B cell (primary cell): ENCODE measurements around the gene XRRA1. TPM values are rescaled to one million over a fixed set of nuclear protein-coding genes. Genes with fewer than 3 reads are reported as not detected.

Source experiments
- ATAC-seq: fragments of 200-7000 bp; cut with Tn5 transposase; one replicate; pipeline ENCODE4 v1.10.0; 2021; ENCODE audit warnings: low read depth, mild to moderate bottlenecking, moderate number of reproducible peaks, moderate library complexity
- CTCF ChIA-PET: fragments of 350-600 bp; sonication (Branson Sonifier 250); formaldehyde crosslinking; loops from one replicate; lab custom pipeline; 2021; ENCODE audit warnings: antibody characterized with exemption, inconsistent platforms; lab: Charles Lee
- POLR2A ChIA-PET: fragments of 350-600 bp; sonication (Branson Sonifier 250); formaldehyde crosslinking; loops from one replicate; lab custom pipeline; 2021; ENCODE audit warnings: antibody characterized with exemption; lab: Charles Lee
- DNase-seq: peaks from one replicate; pipeline ENCODE4 v3.0.0; 2013
- H2AFZ ChIP-seq: 2 replicates; pipeline ENCODE4 v1.6.1; 2012; ENCODE audit warnings: mild to moderate bottlenecking, low read depth, low read length; ENCODE audit not compliant: insufficient read depth, poor library complexity, severe bottlenecking
- H3K27ac ChIP-seq, 2 donors: 1 replicate in 1 of 2; 2 replicates in 1 of 2; pipeline ENCODE4 v1.5.1; 2012 to 2013; ENCODE audit warnings: low read length in 2 of 2, mild to moderate bottlenecking in 2 of 2, moderate library complexity in 1 of 2
- H3K27me3 ChIP-seq, 4 experiments: fragments of 200-600 bp in 1 of 4; sonication (generic) in 1 of 4; replicated peaks in 1 of 4; 1 replicate in 2 of 4; 2 replicates in 2 of 4; pipeline versions ENCODE4 v1.6.1 to v1.7.0; 2013 to 2016; ENCODE audit warnings: low read length in 3 of 4, mild to moderate bottlenecking in 2 of 4, mixed read lengths in 1 of 4, moderate library complexity in 1 of 4; ENCODE audit not compliant: insufficient read depth in 4 of 4, control insufficient read depth in 3 of 4; ENCODE audit errors: control extremely low read depth in 1 of 4
- H3K36me3 ChIP-seq, 2 experiments: replicated peaks in 1 of 2; 1 replicate in 1 of 2; 2 replicates in 1 of 2; pipeline versions ENCODE4 v1.6.1 to v1.7.1; 2013; ENCODE audit warnings: low read length in 1 of 2; ENCODE audit not compliant: insufficient read depth in 2 of 2, control insufficient read depth in 1 of 2; ENCODE audit errors: control extremely low read depth in 1 of 2, extremely low read depth in 1 of 2
- H3K4me1 ChIP-seq, 2 donors: fragments of 200-600 bp in 1 of 2; sonication (generic) in 1 of 2; 1 replicate in 1 of 2; 2 replicates in 1 of 2; pipeline versions ENCODE4 v1.5.1 to v1.6.1; 2013 to 2017; ENCODE audit warnings: low read length in 2 of 2; ENCODE audit not compliant: control insufficient read depth in 2 of 2, insufficient read depth in 2 of 2
- H3K4me2 ChIP-seq: replicated peaks from 2 replicates; pipeline ENCODE3; 2012; ENCODE audit warnings: mild to moderate bottlenecking, low read depth, low read length; ENCODE audit not compliant: poor library complexity, severe bottlenecking
- H3K4me3 ChIP-seq, 5 experiments: fragments of 200-600 bp in 1 of 5; sonication (generic) in 1 of 5; 1 replicate in 3 of 5; 2 replicates in 2 of 5; pipeline versions ENCODE4 v1.5.1 to v1.7.0; 2011 to 2016; ENCODE audit warnings: low read length in 4 of 5, mild to moderate bottlenecking in 4 of 5, low read depth in 2 of 5, control low read depth in 1 of 5, moderate library complexity in 1 of 5; ENCODE audit not compliant: insufficient read depth in 1 of 5; ENCODE audit errors: control extremely low read depth in 1 of 5, extremely low read depth in 1 of 5
- H3K79me2 ChIP-seq: fragments of 200-600 bp; sonication (generic); one replicate; pipeline ENCODE4 v1.6.0; 2016; ENCODE audit warnings: low read length; ENCODE audit not compliant: control insufficient read depth, insufficient read depth
- H3K9ac ChIP-seq: fragments of 200-600 bp; sonication (generic); 2 replicates; pipeline ENCODE4 v1.6.1; 2017; ENCODE audit warnings: mild to moderate bottlenecking, low read length, moderate library complexity
- H3K9me3 ChIP-seq, 3 donors: one replicate each; pipeline versions ENCODE4 v1.6.1 to v1.7.1; 2013; ENCODE audit warnings: low read length in 2 of 3; ENCODE audit not compliant: control insufficient read depth in 2 of 3, insufficient read depth in 1 of 3; ENCODE audit errors: control extremely low read depth in 1 of 3
- H4K20me1 ChIP-seq: 2 replicates; pipeline ENCODE4 v1.6.0; 2012; ENCODE audit warnings: mild to moderate bottlenecking, low read length; ENCODE audit not compliant: insufficient read depth, control insufficient read depth, poor library complexity, severe bottlenecking
- H3K27ac Mint-ChIP-seq: one replicate; pipeline ENCODE4 v1.8.0; 2021; ENCODE audit warnings: mixed read lengths
- H3K27me3 Mint-ChIP-seq: one replicate; pipeline ENCODE4 v1.8.0; 2021; ENCODE audit warnings: mixed read lengths
- H3K4me1 Mint-ChIP-seq: one replicate; pipeline ENCODE4 v1.8.0; 2021; ENCODE audit warnings: mixed read lengths
- H3K4me3 Mint-ChIP-seq: one replicate; pipeline ENCODE4 v1.8.0; 2021; ENCODE audit warnings: mixed read lengths
- H3K9me3 Mint-ChIP-seq: one replicate; pipeline ENCODE4 v1.8.0; 2022; ENCODE audit warnings: mixed read lengths; ENCODE audit not compliant: insufficient read depth
- EZH2 ChIP-seq: IDR thresholded peaks from 2 replicates; pipeline ENCODE4 v1.6.1; 2012; ENCODE audit warnings: borderline replicate concordance, low read depth, mild to moderate bottlenecking, moderate library complexity, low read length; ENCODE audit not compliant: insufficient read depth, poor library complexity, severe bottlenecking
- WGBS: methylation state at CpG from one replicate; pipeline ENCODE4 v1.1.5; 2013; ENCODE audit warnings: missing lambda C conversion rate; ENCODE audit not compliant: insufficient coverage; 5-methylcytosine and 5-hydroxymethylcytosine counted together
- intact Hi-C: fragments of 100-400 bp; cut with micrococcal nuclease; formaldehyde crosslinking; loops from one replicate; pipeline ENCODE4 v1.10.0; 2022
- polyA plus RNA-seq: library from polyadenylated mRNA; depleted of rRNA; stranded (reverse); fragments of >200 nt; gene quantifications from 2 replicates; pipeline ENCODE4 v1.2.3, GENCODE V29; 2012
- total RNA-seq, 2 donors: library from RNA; stranded (reverse); fragments of 120-200 nt in 1 of 2; gene quantifications; 1 replicate in 1 of 2; 2 replicates in 1 of 2; pipeline versions ENCODE4 v1.2.3 to v1.2.4, GENCODE V29; 2013 to 2022
- TF ChIP-seq, protein P1 (sequence below): fragments of 200-600 bp; IDR thresholded peaks from one replicate; pipeline ENCODE4 v1.8.0; 2022; ENCODE audit warnings: antibody characterized with exemption, mild to moderate bottlenecking

The XRRA1 gene
- total and polyA plus RNA-seq, 2 donors (not counting 1 experiment from before 2014, with no cell fraction given) = 6.9 to 80.8 TPM

DNA sequence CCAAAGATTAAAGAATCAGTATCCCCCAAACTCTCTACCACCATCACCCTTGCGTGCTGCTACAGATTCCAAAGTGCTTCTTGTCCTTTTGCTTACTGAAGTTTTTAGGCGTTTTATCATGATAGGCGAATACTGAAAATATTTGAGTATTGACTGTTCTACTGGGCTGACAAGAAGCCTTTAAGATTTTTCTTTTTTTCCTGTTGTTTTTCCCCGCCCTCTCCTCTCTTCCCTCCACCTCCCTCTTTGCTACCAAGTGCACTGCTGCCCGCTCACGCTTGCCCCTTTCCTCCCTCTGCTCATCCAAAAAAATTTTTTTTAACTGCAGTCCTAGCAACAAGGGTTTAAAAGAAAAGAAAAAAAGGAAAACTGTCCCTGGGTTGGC is 854 bp upstream of the XRRA1 start:
- peak overlapping the region; percentile 96 for H3K27ac Mint-ChIP-seq
- Histone ChIP-seq H4K20me1 (no peaks in the 10 kb centered on the region), H3K36me3 (peaks cover 0 to 5% of the 10 kb centered on the region in 2 experiments), H3K79me2 (peaks cover 89% of the 10 kb centered on the region), H3K9ac (peak overlapping the region; percentile 95), H3K4me2 (peak overlapping the region; percentile 82), H3K4me1 (peaks cover 47 to 56% of the 10 kb centered on the region in 2 donors), H2AFZ (peak overlapping the region; percentile 84), H3K9me3 (no peaks in the 10 kb centered on the region), H3K27ac (peak overlapping the region; percentile 85 to 95), H3K4me3 (peak overlapping the region; percentile 71 to 98 (median 84)), H3K27me3 (no peaks in the 10 kb centered on the region)
- no peak for ATAC-seq
- intact Hi-C loops = loop anchor here (1.0 to 5.0 kb wide), 3 partner anchors 39 to 457 kb away; partner anchors contain the start of genes LIPT2, NEU3 and RNF169
- H3K9me3 Mint-ChIP-seq = no peaks in the 10 kb centered on the region
- WGBS = no CpG with 5 or more reads among the region's 6 CpGs
- TF ChIP-seq, protein P1, sequence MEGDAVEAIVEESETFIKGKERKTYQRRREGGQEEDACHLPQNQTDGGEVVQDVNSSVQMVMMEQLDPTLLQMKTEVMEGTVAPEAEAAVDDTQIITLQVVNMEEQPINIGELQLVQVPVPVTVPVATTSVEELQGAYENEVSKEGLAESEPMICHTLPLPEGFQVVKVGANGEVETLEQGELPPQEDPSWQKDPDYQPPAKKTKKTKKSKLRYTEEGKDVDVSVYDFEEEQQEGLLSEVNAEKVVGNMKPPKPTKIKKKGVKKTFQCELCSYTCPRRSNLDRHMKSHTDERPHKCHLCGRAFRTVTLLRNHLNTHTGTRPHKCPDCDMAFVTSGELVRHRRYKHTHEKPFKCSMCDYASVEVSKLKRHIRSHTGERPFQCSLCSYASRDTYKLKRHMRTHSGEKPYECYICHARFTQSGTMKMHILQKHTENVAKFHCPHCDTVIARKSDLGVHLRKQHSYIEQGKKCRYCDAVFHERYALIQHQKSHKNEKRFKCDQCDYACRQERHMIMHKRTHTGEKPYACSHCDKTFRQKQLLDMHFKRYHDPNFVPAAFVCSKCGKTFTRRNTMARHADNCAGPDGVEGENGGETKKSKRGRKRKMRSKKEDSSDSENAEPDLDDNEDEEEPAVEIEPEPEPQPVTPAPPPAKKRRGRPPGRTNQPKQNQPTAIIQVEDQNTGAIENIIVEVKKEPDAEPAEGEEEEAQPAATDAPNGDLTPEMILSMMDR = no peak
- TF ChIP-seq EZH2 = no peak
- peak overlapping the region; percentile 94 for H3K4me3 Mint-ChIP-seq
- H3K4me1 Mint-ChIP-seq = peaks cover 68% of the 10 kb centered on the region
- no peak for DNase-seq
- ChIA-PET CTCF (interaction anchor here (1.7 kb wide), 1 partner anchor 15 kb away, joined by 4 read pairs; no protein-coding TSS in a partner anchor), POLR2A (no interaction called here)
- no peaks in the 10 kb centered on the region for H3K27me3 Mint-ChIP-seq

DNA sequence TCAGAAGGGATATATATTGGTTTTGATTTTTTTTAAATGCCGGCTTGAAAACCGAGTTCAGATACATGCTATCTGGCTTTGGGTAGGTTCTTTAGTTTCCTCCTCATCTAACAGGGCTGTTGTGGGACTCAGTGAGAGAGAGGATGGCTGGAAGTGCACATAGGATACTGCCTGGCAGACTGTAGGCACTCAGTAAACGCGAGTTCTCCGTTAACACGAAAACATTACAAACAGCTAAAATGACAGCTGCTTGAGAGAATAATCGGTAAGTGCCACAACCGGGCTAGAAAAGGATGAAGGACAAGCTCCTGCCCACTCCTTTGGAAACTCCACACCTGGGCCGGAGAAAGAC is 369 bp downstream of the XRRA1 start:
- Histone ChIP-seq H4K20me1 (no peaks in the 10 kb centered on the region), H3K9ac (peak overlapping the region; percentile 95), H3K27me3 (no peaks in the 10 kb centered on the region), H3K4me1 (peaks cover 37 to 44% of the 10 kb centered on the region in 2 donors), H3K36me3 (peaks cover 3 to 9% of the 10 kb centered on the region in 2 experiments), H3K27ac (peak overlapping the region; percentile 85 to 95), H2AFZ (peak overlapping the region; percentile 84), H3K9me3 (no peaks in the 10 kb centered on the region), H3K79me2 (peaks cover 77% of the 10 kb centered on the region), H3K4me3 (peak overlapping the region; percentile 68 to 90 (median 84)), H3K4me2 (peak overlapping the region; percentile 82)
- DNase-seq = no peak
- intact Hi-C loops = loop anchor here (5.0 kb wide), 1 partner anchor 456 kb away; the partner anchor contains the start of gene LIPT2
- Mint-ChIP-seq H3K4me1 (peaks cover 56% of the 10 kb centered on the region), H3K27ac (peak overlapping the region; percentile 96), H3K4me3 (peak overlapping the region; percentile 94), H3K27me3 (no peaks in the 10 kb centered on the region), H3K9me3 (no peaks in the 10 kb centered on the region)
- peak; percentile 0 for ATAC-seq
- WGBS = under 1% methylated on average over 8 of the region's 9 CpGs
- TF ChIP-seq, protein P1 = no peak
- no peak for TF ChIP-seq EZH2
- CTCF ChIA-PET = interaction anchor here (1.4 to 1.7 kb wide), 2 partner anchors 18 to 300 kb away, joined by 3 to 4 read pairs; no protein-coding TSS in a partner anchor
- POLR2A ChIA-PET = interaction anchor here (0.6 to 1.4 kb wide), 3 partner anchors 39 to 1169 kb away, joined by 4 to 9 read pairs (median 4); partner anchors contain the start of gene NEU3
